Kidney (tissue), 14 donors: ENCODE measurements around the gene EP400. TPM values are rescaled to one million over a fixed set of nuclear protein-coding genes. Genes with fewer than 3 reads are reported as not detected.

ENCODE experiments used
- DNase-seq, 5 donors: peaks; one replicate each; pipeline ENCODE4 v3.0.0-alpha.2; 2013 to 2020
- FAIRE-seq: peaks from 2 replicates; lab custom pipeline; 2012; peaks lifted over from hg19 to GRCh38; lab: Jason Lieb, UNC
- H3K27ac ChIP-seq, 2 donors: one replicate each; pipeline ENCODE4 v1.7.0; 2013; ENCODE audit warnings: low read depth in 2 of 2, low read length in 2 of 2, inconsistent platforms in 1 of 2
- H3K27me3 ChIP-seq: one replicate; pipeline ENCODE4 v1.7.1; 2013; ENCODE audit warnings: low read length, inconsistent platforms; ENCODE audit not compliant: control insufficient read depth, insufficient read depth
- H3K36me3 ChIP-seq, 3 donors: one replicate each; pipeline versions ENCODE4 v1.7.0 to v1.7.1; 2013; ENCODE audit warnings: low read length in 3 of 3, control low read depth in 1 of 3, inconsistent platforms in 1 of 3; ENCODE audit not compliant: insufficient read depth in 3 of 3, control insufficient read depth in 2 of 3
- H3K4me1 ChIP-seq, 3 donors: one replicate each; pipeline versions ENCODE4 v1.7.0 to v1.7.1; 2013; ENCODE audit warnings: low read length in 3 of 3, inconsistent platforms in 1 of 3, low read depth in 1 of 3; ENCODE audit not compliant: control insufficient read depth in 2 of 3, insufficient read depth in 2 of 3
- H3K4me3 ChIP-seq, 3 donors: one replicate each; pipeline versions ENCODE4 v1.7.0 to v1.8.1; 2013; ENCODE audit warnings: low read length in 3 of 3, control low read depth in 1 of 3, inconsistent platforms in 1 of 3
- H3K9ac ChIP-seq, 3 donors: one replicate each; pipeline versions ENCODE4 v1.7.0 to v1.7.1; 2013; ENCODE audit warnings: low read length in 3 of 3, control low read depth in 1 of 3, inconsistent platforms in 1 of 3
- H3K9me3 ChIP-seq, 3 donors: one replicate each; pipeline versions ENCODE4 v1.7.0 to v1.7.1; 2013; ENCODE audit warnings: low read length in 3 of 3, control low read depth in 1 of 3, inconsistent platforms in 1 of 3; ENCODE audit not compliant: control insufficient read depth in 2 of 3, insufficient read depth in 1 of 3
- CTCF ChIP-seq: IDR thresholded peaks from 3 replicates; pipeline ENCODE4 v1.5.1; 2012; ENCODE audit warnings: mild to moderate bottlenecking, moderate library complexity, borderline replicate concordance; ENCODE audit not compliant: insufficient read depth; ENCODE audit errors: extremely low read depth
- intact Hi-C: fragments of 100-400 bp; cut with DNase I; formaldehyde crosslinking; loops from one replicate; pipeline ENCODE4 v1.11.1; 2022
- polyA plus RNA-seq: library from polyadenylated mRNA; stranded (reverse); fragments of 350-450 nt; fragmentation: Illumina TruSeq; extraction: RNeasy Lipid Tissue Mini Kit (QIAGEN cat#74804); gene quantifications from one replicate; pipeline ENCODE4 v1.2.3, GENCODE V29; 2014; ENCODE audit warnings: low read depth, low replicate concordance; ENCODE audit not compliant: insufficient read depth
- total RNA-seq: library from RNA; stranded (reverse); fragmentation: NEBNext Ultra II Directional; extraction: Animal tissue kit (Norgen Biotek cat#: 25700); gene quantifications from one replicate; pipeline ENCODE4 v1.2.1, GENCODE V29; 2021
- donor health status: control.
- donor health status: control.
- donor health status: control.
- donor health status: control.
- donor health status: control.
- donor health status: DM: yes; HTN: yes; CAD: no.
- donor health status: Normal renal cell carcinoma (clear cell type).

EP400 gene
- total and polyA plus RNA-seq, 2 donors from 2014 or later = 7.5 to 44.7 TPM

- Histone ChIP-seq H3K27me3 (no peaks in the 10 kb centered on the region), H3K36me3 (peaks cover 2 to 49% (median 35%) of the 10 kb centered on the region in 3 donors), H3K4me1 (no peaks in the 10 kb centered on the region), H3K9me3 (no peaks in the 10 kb centered on the region), H3K27ac (no peak overlapping the region), H3K9ac (peak overlapping the region in 1 of 3 donors; percentile 7), H3K4me3 (no peak overlapping the region)
- DNase-seq (no peak), FAIRE-seq (no peak)
- intact Hi-C loops = no loop called here
- no peak for TF ChIP-seq CTCF
These were observed 38.5 kb downstream of the EP400 start for GRCh38 chr12:131988054-131988796.

DNA sequence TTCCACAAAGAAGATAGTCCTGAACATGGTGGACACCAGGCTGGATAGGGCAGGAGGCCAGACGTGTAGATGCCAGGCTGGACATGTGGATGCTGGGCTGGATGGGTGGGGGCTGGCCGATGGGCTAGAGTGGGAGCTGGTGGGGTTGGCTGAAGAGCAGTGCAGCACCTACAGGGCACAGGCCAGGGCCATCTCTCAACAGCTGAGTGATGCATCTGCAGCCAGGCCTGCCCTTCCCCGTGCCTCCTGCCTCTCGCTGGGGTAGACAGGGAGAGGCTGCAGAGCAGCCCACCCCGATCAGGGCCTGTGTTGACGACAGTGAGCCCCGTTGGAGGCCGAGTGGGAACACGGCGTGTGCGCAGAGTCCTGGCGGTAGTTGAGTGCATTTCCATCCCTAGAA is 39.3 kb downstream of the EP400 start:
- DNase-seq = no peak

GRCh38 chr12:131990066-131990979 is 40.6 kb downstream of the EP400 start:
- Histone ChIP-seq H3K4me1 (no peaks in the 10 kb centered on the region), H3K27me3 (no peaks in the 10 kb centered on the region), H3K27ac (no peak overlapping the region), H3K9me3 (no peaks in the 10 kb centered on the region), H3K36me3 (peaks cover 2 to 55% (median 52%) of the 10 kb centered on the region in 3 donors), H3K4me3 (no peak overlapping the region), H3K9ac (no peak overlapping the region)
- intact Hi-C loops = no loop called here
- no peak for TF ChIP-seq CTCF
- DNase-seq (no peak), FAIRE-seq (no peak)

More for the DNA sequence above, 39.3 kb downstream of the EP400 start:
- FAIRE-seq = no peak
- Histone ChIP-seq H3K36me3 (peaks cover 2 to 55% (median 41%) of the 10 kb centered on the region in 3 donors), H3K27me3 (no peaks in the 10 kb centered on the region), H3K27ac (no peak overlapping the region), H3K9me3 (no peaks in the 10 kb centered on the region), H3K4me1 (no peaks in the 10 kb centered on the region), H3K9ac (no peak overlapping the region), H3K4me3 (no peak overlapping the region)
- intact Hi-C loops = no loop called here
- TF ChIP-seq CTCF = no peak
